ENCODE measurements around the gene GDF15.
"Not testable (repeated sequence)": the region's sequence is repeated elsewhere in the genome, so short reads cannot be mapped to it uniquely, and the experiment has no call there.

GDF15 gene

GRCh38 chr19:18401580-18402112 is 15.7 kb downstream of the GDF15 start:
- TF ChIP-seq, protein P1, sequence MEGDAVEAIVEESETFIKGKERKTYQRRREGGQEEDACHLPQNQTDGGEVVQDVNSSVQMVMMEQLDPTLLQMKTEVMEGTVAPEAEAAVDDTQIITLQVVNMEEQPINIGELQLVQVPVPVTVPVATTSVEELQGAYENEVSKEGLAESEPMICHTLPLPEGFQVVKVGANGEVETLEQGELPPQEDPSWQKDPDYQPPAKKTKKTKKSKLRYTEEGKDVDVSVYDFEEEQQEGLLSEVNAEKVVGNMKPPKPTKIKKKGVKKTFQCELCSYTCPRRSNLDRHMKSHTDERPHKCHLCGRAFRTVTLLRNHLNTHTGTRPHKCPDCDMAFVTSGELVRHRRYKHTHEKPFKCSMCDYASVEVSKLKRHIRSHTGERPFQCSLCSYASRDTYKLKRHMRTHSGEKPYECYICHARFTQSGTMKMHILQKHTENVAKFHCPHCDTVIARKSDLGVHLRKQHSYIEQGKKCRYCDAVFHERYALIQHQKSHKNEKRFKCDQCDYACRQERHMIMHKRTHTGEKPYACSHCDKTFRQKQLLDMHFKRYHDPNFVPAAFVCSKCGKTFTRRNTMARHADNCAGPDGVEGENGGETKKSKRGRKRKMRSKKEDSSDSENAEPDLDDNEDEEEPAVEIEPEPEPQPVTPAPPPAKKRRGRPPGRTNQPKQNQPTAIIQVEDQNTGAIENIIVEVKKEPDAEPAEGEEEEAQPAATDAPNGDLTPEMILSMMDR (IDR thresholded peaks at IDR 0.05; ENCODE audit: low read depth, low read length, missing control alignments): peak; percentile 72
- in situ Hi-C loops (cut with HindIII; ENCODE audit: low pct_ligation_motif_present, low sequenced_read_pairs): no loop called here
- Histone ChIP-seq H3K4me3 (ENCODE audit: low read depth, low read length) (no peak overlapping the region), H3K27ac (no peak overlapping the region), H3K27me3 (replicated peaks) (no peaks in the 10 kb centered on the region), H3K36me3 (replicated peaks) (no peaks in the 10 kb centered on the region)
- peak; percentile 62 for DNase-seq

GRCh38 chr19:18402455-18403248 is 16.7 kb downstream of the GDF15 start:
- H3K4me3 ChIP-seq (ENCODE audit: low read depth, low read length); in situ Hi-C loops (cut with HindIII; ENCODE audit: low pct_ligation_motif_present, low sequenced_read_pairs); DNase-seq; H3K27me3 ChIP-seq (replicated peaks); H3K36me3 ChIP-seq (replicated peaks); H3K27ac ChIP-seq: not testable (repeated sequence)

DNA sequence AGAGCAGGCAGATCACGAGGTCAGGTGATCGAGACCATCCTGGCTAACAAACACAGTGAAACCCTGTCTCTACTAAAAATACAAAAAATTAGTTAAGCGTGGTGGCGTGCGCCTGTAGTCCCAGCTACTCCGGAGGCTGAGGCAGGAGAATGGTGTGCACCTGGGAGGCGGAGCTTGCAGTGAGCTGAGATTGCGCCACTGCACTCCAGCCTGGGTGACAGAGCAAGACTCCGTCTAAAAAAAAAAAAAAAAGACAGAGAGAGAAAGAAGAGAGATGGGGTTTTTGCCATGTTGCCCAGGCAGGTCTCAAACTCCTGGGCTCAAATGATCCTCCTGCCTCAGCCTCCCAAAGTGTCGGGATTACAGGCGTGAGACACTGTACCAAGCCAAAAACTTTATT is 19.8 kb downstream of the GDF15 start:
- H3K27ac ChIP-seq; in situ Hi-C loops (cut with HindIII; ENCODE audit: low pct_ligation_motif_present, low sequenced_read_pairs); H3K4me3 ChIP-seq (ENCODE audit: low read depth, low read length); H3K36me3 ChIP-seq (replicated peaks); H3K27me3 ChIP-seq (replicated peaks); DNase-seq: not testable (repeated sequence)

GRCh38 chr19:18406749-18407148 is 20.8 kb downstream of the GDF15 start:
- TF ChIP-seq, protein P1 (IDR thresholded peaks at IDR 0.05; ENCODE audit: low read depth, low read length, missing control alignments): no peak
- no peak for DNase-seq
- no peak overlapping the region for H3K4me3 ChIP-seq (ENCODE audit: low read depth, low read length)
- in situ Hi-C loops (cut with HindIII; ENCODE audit: low pct_ligation_motif_present, low sequenced_read_pairs): no loop called here
- H3K27me3 ChIP-seq (replicated peaks): no peaks in the 10 kb centered on the region
- no peak overlapping the region for H3K27ac ChIP-seq
- no peaks in the 10 kb centered on the region for H3K36me3 ChIP-seq (replicated peaks)

DNA sequence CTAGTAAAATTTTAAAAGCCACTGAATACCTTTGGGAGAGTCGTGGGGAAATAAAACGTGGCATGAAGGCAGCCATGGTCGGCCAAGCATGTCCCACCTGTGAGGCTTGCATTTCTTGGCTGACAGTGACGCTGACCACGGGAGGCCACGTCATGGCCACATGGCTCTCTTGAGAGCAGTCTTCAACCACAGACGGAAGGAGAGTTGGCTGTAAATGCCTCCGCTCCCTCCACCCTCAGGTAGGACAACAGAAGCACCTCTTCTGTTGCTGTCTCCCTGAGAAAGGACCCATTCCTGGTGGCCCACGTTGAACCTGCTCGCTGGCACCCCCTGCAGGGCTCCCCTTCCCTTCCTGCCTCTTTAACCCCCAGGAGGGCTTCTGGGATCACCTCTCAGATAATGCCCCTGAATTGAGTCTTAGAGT is 22.1 kb downstream of the GDF15 start:
- in situ Hi-C loops (cut with HindIII; ENCODE audit: low pct_ligation_motif_present, low sequenced_read_pairs): no loop called here
- TF ChIP-seq, protein P1 (IDR thresholded peaks at IDR 0.05; ENCODE audit: low read depth, low read length, missing control alignments): peak; percentile 64
- Histone ChIP-seq H3K27ac (no peak overlapping the region), H3K4me3 (ENCODE audit: low read depth, low read length) (no peak overlapping the region), H3K27me3 (replicated peaks) (no peaks in the 10 kb centered on the region), H3K36me3 (replicated peaks) (no peaks in the 10 kb centered on the region)
- DNase-seq: no peak

GRCh38 chr19:18412610-18413239 is 26.8 kb downstream of the GDF15 start:
- TF ChIP-seq, protein P1 (IDR thresholded peaks at IDR 0.05; ENCODE audit: low read depth, low read length, missing control alignments): peak; percentile 2
- Histone ChIP-seq H3K27me3 (replicated peaks) (no peaks in the 10 kb centered on the region), H3K4me3 (ENCODE audit: low read depth, low read length) (no peak overlapping the region), H3K27ac (no peak overlapping the region), H3K36me3 (replicated peaks) (no peaks in the 10 kb centered on the region)
- DNase-seq: no peak
- in situ Hi-C loops (cut with HindIII; ENCODE audit: low pct_ligation_motif_present, low sequenced_read_pairs): no loop called here
